ENCODE data around the gene GNG8. TPM values are rescaled to one million over a fixed set of nuclear protein-coding genes. Genes with fewer than 3 reads are reported as not detected.

GNG8 gene
- total and polyA plus RNA-seq, 2 donors (not counting 1 experiment from before 2014, with no cell fraction given) = not detected

- H3K9me3 ChIP-seq (ENCODE audit: control insufficient read depth, insufficient read depth, low read depth, low read length) = no peaks in the 10 kb centered on the region
Measured at GRCh38 chr19:46616631-46617322, 19.2 kb downstream of the GNG8 start.

GRCh38 chr19:46615966-46616365 lies 20.0 kb downstream of the GNG8 start:
- H3K4me3 ChIP-seq (replicated peaks in 1 of 4; ENCODE audit: control extremely low read depth in 1 of 4, insufficient read depth in 1 of 4, low read depth in 3 of 4, low read length in 4 of 4) = no peak overlapping the region
- H3K4me1 ChIP-seq (ENCODE audit: control insufficient read depth, extremely low read depth, insufficient read depth, low read length) = peaks cover 27% of the 10 kb centered on the region
- no peak overlapping the region for H3K4me2 ChIP-seq (ENCODE audit: extremely low read depth, insufficient read depth, low read length)
- no peak overlapping the region for H2AFZ ChIP-seq (ENCODE audit: low read length)
- H3K27ac ChIP-seq (ENCODE audit: insufficient read depth, low read length) = no peak overlapping the region
- no peak overlapping the region for H3K9ac ChIP-seq (ENCODE audit: insufficient read depth, low read length)
- TF ChIP-seq CTCF (conservative IDR thresholded peaks at IDR 0.05 in 1 of 2, IDR thresholded peaks at IDR 0.05 in 1 of 2; ENCODE audit: low read depth in 1 of 2, low read length in 2 of 2) = no peak
- DNase-seq (ENCODE audit: low read depth in 2 of 2) = no peak
- H3K27me3 ChIP-seq (ENCODE audit: control insufficient read depth, insufficient read depth, low read length) = no peaks in the 10 kb centered on the region
- no peaks in the 10 kb centered on the region for H3K79me2 ChIP-seq (ENCODE audit: control insufficient read depth, insufficient read depth, low read length)
- no peaks in the 10 kb centered on the region for H3K36me3 ChIP-seq (ENCODE audit: control insufficient read depth, insufficient read depth, low read length)
- H4K20me1 ChIP-seq (ENCODE audit: control insufficient read depth, extremely low read depth, insufficient read depth, low read length) = no peaks in the 10 kb centered on the region
- no peaks in the 10 kb centered on the region for H3K9me3 ChIP-seq (ENCODE audit: control insufficient read depth, insufficient read depth, low read depth, low read length)

More at GRCh38 chr19:46616631-46617322, 19.2 kb downstream of the GNG8 start:
- no peak overlapping the region for H2AFZ ChIP-seq (ENCODE audit: low read length)
- peak; percentile 8 to 29 for TF ChIP-seq CTCF (conservative IDR thresholded peaks at IDR 0.05 in 1 of 2, IDR thresholded peaks at IDR 0.05 in 1 of 2; ENCODE audit: low read depth in 1 of 2, low read length in 2 of 2)
- no peak for TF ChIP-seq EZH2 (IDR thresholded peaks at IDR 0.05; ENCODE audit: low read length, missing control alignments)
- H3K36me3 ChIP-seq (ENCODE audit: control insufficient read depth, insufficient read depth, low read length) = no peaks in the 10 kb centered on the region
- H3K4me3 ChIP-seq (replicated peaks in 1 of 4; ENCODE audit: control extremely low read depth in 1 of 4, insufficient read depth in 1 of 4, low read depth in 3 of 4, low read length in 4 of 4) = no peak overlapping the region
- no peaks in the 10 kb centered on the region for H4K20me1 ChIP-seq (ENCODE audit: control insufficient read depth, extremely low read depth, insufficient read depth, low read length)
- peaks cover 33% of the 10 kb centered on the region for H3K4me1 ChIP-seq (ENCODE audit: control insufficient read depth, extremely low read depth, insufficient read depth, low read length)
- peak overlapping the region; percentile 16 for H3K9ac ChIP-seq (ENCODE audit: insufficient read depth, low read length)
- H3K27ac ChIP-seq (ENCODE audit: insufficient read depth, low read length) = peak overlapping the region; percentile 66
- DNase-seq (ENCODE audit: low read depth in 2 of 2) = peak; percentile 50 to 80
- no peaks in the 10 kb centered on the region for H3K27me3 ChIP-seq (ENCODE audit: control insufficient read depth, insufficient read depth, low read length)
- peaks cover 7% of the 10 kb centered on the region for H3K79me2 ChIP-seq (ENCODE audit: control insufficient read depth, insufficient read depth, low read length)
- H3K4me2 ChIP-seq (ENCODE audit: extremely low read depth, insufficient read depth, low read length) = peak overlapping the region; percentile 4

- Histone ChIP-seq H3K27ac (ENCODE audit: insufficient read depth, low read length) (no peak overlapping the region), H3K9me3 (ENCODE audit: control insufficient read depth, insufficient read depth, low read depth, low read length) (no peaks in the 10 kb centered on the region), H2AFZ (ENCODE audit: low read length) (no peak overlapping the region), H3K9ac (ENCODE audit: insufficient read depth, low read length) (no peak overlapping the region), H4K20me1 (ENCODE audit: control insufficient read depth, extremely low read depth, insufficient read depth, low read length) (no peaks in the 10 kb centered on the region), H3K4me3 (replicated peaks in 1 of 4; ENCODE audit: control extremely low read depth in 1 of 4, insufficient read depth in 1 of 4, low read depth in 3 of 4, low read length in 4 of 4) (no peak overlapping the region), H3K36me3 (ENCODE audit: control insufficient read depth, insufficient read depth, low read length) (peaks cover 13% of the 10 kb centered on the region), H3K27me3 (ENCODE audit: control insufficient read depth, insufficient read depth, low read length) (no peaks in the 10 kb centered on the region), H3K4me1 (ENCODE audit: control insufficient read depth, extremely low read depth, insufficient read depth, low read length) (peaks cover 15% of the 10 kb centered on the region), H3K79me2 (ENCODE audit: control insufficient read depth, insufficient read depth, low read length) (no peaks in the 10 kb centered on the region), H3K4me2 (ENCODE audit: extremely low read depth, insufficient read depth, low read length) (no peak overlapping the region)
- no peak for TF ChIP-seq EZH2 (IDR thresholded peaks at IDR 0.05; ENCODE audit: low read length, missing control alignments)
- TF ChIP-seq CTCF (conservative IDR thresholded peaks at IDR 0.05 in 1 of 2, IDR thresholded peaks at IDR 0.05 in 1 of 2; ENCODE audit: low read depth in 1 of 2, low read length in 2 of 2) = peak; percentile 82 to 86
- peak; percentile 61 to 79 for DNase-seq (ENCODE audit: low read depth in 2 of 2)
Measured at GRCh38 chr19:46614114-46614722, 21.8 kb downstream of the GNG8 start.

Data from fibroblast of lung (primary cell).